ENCODE results near the gene ARHGAP6. TPM values are rescaled to one million over a fixed set of nuclear protein-coding genes. Genes with fewer than 3 reads are reported as not detected.

The ARHGAP6 gene
- total RNA-seq, 6 donors from 2014 or later = 14.4 to 40.9 (median 18.0) TPM

DNA sequence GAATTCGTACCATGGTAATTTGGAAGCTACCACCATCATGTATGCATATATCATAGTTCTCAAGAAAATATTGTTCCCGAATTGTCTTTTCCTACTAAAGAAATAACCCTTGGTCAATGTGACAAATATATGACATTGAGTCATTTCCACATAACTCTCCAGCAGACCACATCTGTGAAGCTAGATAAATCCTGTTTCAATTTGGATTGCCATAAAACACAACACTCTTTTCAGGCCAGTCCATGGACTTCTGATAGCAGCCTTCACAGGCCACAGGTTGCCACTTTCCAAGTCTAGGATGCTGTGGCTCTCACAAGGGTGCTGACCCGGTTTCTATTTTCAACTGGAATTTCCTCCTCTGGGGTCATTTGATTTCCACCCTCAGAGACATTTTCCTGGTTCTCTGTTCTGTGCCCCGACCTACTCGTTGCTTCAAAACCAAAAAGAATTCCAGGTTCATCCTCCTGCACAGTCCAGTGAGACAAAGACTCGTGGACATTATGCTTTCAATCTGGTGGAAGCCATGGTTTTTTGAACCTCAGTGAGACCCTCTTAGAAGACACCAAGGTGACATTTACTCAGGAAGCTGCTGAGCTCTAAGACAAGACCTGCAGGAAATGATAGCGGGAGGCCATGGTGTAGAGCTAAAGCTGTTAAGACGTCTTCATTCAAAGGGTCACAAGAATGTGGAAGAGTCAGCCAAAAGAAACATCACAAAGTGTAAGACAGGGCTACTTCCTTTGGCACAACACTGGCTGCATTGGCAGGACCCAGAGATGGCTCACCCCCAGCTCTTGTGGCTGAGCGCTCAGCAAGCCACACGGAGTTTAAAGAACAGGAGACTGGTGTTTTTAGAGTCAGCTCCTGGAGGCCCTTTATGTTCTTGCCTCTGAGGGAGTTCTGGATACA, 252.8 kb downstream of the ARHGAP6 start:
- Histone ChIP-seq H3K27me3 (no peaks in the 10 kb centered on the region), H3K9me3 (no peaks in the 10 kb centered on the region), H3K36me3 (no peaks in the 10 kb centered on the region), H3K4me3 (no peak overlapping the region), H3K4me1 (no peaks in the 10 kb centered on the region), H3K27ac (no peak overlapping the region)
- no peak for DNase-seq
- ATAC-seq (ENCODE audit: low FRiP score in 2 of 2) = no peak
- no peak for TF ChIP-seq POLR2AphosphoS5 (IDR thresholded peaks at IDR 0.05)
- TF ChIP-seq EP300 (IDR thresholded peaks at IDR 0.05) = no peak
- TF ChIP-seq CTCF (IDR thresholded peaks at IDR 0.05) = no peak
- TF ChIP-seq POLR2A (IDR thresholded peaks at IDR 0.05) = no peak
- 56 to 57% methylated on average over 8 to 10 of the region's 10 CpGs for WGBS, 2 donors

GRCh38 chrX:11409957-11410356, 255.8 kb downstream of the ARHGAP6 start:
- ATAC-seq (ENCODE audit: low FRiP score in 2 of 2) = no peak
- no peaks in the 10 kb centered on the region for H3K4me1 ChIP-seq
- 73 to 85% methylated on average over 3 of the region's 3 CpGs for WGBS, 2 donors

GRCh38 chrX:11408783-11409182, 256.9 kb downstream of the ARHGAP6 start:
- TF ChIP-seq EP300 (IDR thresholded peaks at IDR 0.05) (no peak), POLR2AphosphoS5 (IDR thresholded peaks at IDR 0.05) (no peak), CTCF (IDR thresholded peaks at IDR 0.05) (no peak), POLR2A (IDR thresholded peaks at IDR 0.05) (no peak)
- Histone ChIP-seq H3K36me3 (no peaks in the 10 kb centered on the region), H3K4me3 (no peak overlapping the region), H3K9me3 (no peaks in the 10 kb centered on the region), H3K4me1 (no peaks in the 10 kb centered on the region), H3K27me3 (no peaks in the 10 kb centered on the region), H3K27ac (no peak overlapping the region)
- 73 to 95% methylated on average over 3 of the region's 3 CpGs for WGBS, 2 donors
- no peak for ATAC-seq (ENCODE audit: low FRiP score in 2 of 2)
- DNase-seq = no peak

More at GRCh38 chrX:11409957-11410356, 255.8 kb downstream of the ARHGAP6 start:
- DNase-seq = no peak
- no peaks in the 10 kb centered on the region for H3K36me3 ChIP-seq
- no peak for TF ChIP-seq POLR2A (IDR thresholded peaks at IDR 0.05)
- no peak for TF ChIP-seq EP300 (IDR thresholded peaks at IDR 0.05)
- no peak for TF ChIP-seq POLR2AphosphoS5 (IDR thresholded peaks at IDR 0.05)
- TF ChIP-seq CTCF (IDR thresholded peaks at IDR 0.05) = no peak
- no peaks in the 10 kb centered on the region for H3K9me3 ChIP-seq
- H3K27ac ChIP-seq = no peak overlapping the region
- no peak overlapping the region for H3K4me3 ChIP-seq
- no peaks in the 10 kb centered on the region for H3K27me3 ChIP-seq

DNA sequence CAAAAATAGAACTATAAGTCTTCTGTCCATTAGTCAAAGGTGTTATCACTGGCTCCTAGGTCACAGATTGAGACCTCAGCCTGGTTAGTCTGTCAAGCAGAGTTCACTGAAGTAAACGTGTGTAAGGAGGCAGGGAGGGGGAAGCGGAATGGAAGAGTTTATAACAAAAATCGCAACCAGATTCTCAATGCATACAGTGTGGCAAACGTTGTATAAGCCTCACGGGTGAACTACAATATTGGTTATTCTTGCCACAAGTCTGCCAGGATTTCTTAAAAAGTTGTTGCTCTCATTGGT, 257.7 kb downstream of the ARHGAP6 start:
- no peaks in the 10 kb centered on the region for H3K36me3 ChIP-seq
- DNase-seq = no peak
- ATAC-seq (ENCODE audit: low FRiP score in 2 of 2) = no peak
- no peak overlapping the region for H3K27ac ChIP-seq
- no peaks in the 10 kb centered on the region for H3K4me1 ChIP-seq
- H3K4me3 ChIP-seq = no peak overlapping the region
- 67 to 78% methylated on average over 5 of the region's 5 CpGs for WGBS, 2 donors
- no peaks in the 10 kb centered on the region for H3K27me3 ChIP-seq
- TF ChIP-seq POLR2AphosphoS5 (IDR thresholded peaks at IDR 0.05) (no peak), CTCF (IDR thresholded peaks at IDR 0.05) (no peak), EP300 (IDR thresholded peaks at IDR 0.05) (no peak), POLR2A (IDR thresholded peaks at IDR 0.05) (no peak)
- no peaks in the 10 kb centered on the region for H3K9me3 ChIP-seq

All from upper lobe of left lung (tissue), 6 donors.